NCI-H1105 treated with DMSO at 0.1 percent for 48 hours (cell line): Measurements from ENCODE around the gene SLC5A2.
A peak's percentile ranks its signal among the peaks of the same experiment; 100 is the strongest.

Experiments used
- DNase-seq: peaks from one replicate; lab custom pipeline; 2025; lab: John Stamatoyannopoulos, UW

SLC5A2 gene

DNA sequence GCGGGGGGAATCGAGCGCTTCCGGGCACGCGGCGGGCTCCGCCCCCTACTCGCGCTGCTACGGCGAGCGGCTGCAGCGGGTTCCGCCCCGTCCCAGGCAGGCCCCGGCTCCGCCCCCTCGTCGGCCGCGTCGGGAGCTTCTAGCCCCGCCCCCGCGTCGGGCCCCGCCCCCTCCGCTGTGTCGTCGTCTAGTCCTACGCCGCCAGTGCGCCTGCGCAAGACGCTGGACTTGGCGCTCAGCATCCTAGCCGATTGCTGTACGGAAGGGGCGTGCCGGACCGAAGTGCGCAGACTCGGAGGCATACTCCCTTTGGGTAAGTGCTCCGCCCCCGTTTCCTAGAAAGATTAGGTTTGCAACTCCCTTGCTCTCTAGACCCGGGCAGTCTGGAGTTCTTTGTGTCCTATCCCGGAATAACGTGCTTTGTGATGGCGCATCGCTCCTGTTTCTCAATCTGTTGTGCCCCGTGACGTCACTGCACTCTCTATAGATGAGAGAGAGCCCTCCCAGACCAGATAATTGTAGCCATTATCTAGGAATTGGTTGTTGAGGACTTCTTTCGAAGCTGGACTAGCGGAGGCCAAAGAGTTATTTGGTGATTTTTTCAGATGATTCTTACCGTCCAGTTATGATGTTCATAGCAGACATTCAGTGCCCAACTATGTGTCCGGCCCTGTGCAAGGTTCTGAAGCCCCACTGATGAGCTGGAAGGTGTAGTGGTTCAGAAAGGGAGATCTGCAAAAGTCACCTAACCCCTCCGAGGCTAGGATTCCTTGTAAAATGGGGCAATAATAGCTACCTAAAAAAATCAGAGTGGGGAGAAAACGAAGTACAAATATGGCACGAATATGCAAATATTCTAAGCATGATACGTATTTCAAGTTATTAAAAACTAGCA, 23.0 kb upstream of the SLC5A2 start:
- DNase-seq: peak; percentile 97

DNA sequence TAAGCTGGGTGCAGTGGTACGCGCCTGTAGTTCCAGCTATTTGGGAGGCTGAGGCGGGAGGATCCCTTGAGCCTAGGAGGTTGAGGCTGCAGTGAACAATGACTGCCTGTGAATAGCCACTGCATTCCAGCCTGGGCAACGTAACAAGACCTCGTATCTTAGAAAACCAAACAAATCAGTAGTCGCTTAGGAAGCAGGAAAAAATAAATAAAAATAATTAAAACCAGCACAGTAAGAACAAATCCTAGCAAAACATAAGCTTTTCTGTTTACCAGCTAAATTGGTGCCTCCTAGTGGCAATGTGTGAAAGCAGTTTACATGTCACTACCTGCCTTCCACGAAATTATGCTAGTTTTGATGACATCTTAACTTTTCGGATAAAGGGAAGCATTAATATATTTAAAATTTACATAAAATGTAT, 22.3 kb upstream of the SLC5A2 start:
- no peak for DNase-seq

GRCh38 chr16:31461201-31461920, 21.6 kb upstream of the SLC5A2 start:
- DNase-seq: no peak

- DNase-seq: no peak
Measured at GRCh38 chr16:31461921-31462804, 20.8 kb upstream of the SLC5A2 start.

DNA sequence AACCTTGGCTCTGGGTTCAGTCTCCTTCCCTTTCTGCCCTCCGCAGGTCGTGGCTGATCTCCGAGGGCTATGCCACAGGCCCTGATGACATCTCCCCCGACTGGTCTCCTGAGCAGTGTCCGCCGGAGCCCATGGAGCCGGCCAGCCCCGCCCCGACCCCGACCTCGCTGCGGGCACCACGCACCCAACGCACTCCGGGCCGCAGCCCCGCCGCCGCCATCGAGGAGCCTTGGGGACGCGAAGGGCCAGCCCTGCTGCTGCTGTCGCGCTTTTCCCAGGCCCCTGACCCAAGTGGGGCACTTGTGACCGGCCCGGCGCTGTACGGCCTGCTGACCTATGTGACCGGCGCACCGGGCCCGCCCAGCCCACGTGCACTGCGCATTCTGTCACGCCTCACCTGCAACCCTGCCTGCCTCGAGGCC, 18.6 kb upstream of the SLC5A2 start:
- DNase-seq: no peak

DNA sequence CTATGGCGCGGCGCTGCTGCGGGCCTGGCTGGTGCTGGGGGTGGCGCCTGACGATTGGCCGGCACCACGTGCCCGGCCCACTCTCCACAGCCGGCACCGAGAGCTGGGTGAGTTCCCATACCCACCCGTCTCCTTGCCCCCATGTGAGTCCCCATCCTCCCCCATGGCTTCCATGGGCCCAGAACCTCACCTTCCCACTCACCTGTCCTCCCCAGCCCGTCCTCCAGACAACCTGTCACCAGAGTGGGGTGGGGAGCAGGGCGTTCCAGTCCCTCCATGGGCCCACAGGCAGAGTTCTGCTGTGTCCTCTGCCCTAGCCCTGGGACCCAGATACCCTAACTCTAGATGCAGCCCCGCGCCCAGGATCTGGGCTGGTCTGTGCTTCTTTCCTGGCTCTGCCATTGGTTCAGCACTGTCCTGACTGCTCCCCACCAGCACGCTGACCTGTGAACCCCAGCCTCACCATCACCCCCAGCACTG, 18.1 kb upstream of the SLC5A2 start:
- no peak for DNase-seq

DNA sequence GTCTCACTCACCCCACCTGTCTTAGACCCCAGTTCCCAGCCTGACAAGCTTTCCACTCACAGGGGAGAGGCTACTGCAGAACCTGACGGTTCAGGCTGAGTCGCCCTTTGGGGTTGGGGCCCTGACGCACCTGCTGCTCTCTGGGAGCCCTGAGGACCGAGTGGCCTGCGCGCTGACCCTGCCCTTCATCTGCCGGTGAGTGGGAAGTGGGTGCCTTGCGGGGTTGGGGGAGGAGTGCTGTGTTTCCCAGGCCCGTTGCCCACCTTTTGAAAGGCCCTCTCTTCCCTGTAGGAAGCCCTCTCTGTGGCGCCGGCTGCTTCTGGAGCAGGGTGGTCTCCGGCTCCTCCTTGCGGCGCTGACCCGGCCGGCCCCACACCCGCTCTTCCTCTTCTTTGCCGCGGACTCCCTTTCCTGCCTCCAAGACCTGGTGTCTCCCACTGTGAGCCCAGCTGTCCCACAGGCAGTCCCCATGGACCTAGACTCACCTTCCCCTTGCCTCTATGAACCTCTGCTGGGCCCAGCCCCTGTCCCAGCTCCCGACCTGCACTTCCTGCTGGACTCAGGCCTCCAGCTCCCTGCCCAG, 17.0 kb upstream of the SLC5A2 start:
- DNase-seq: no peak

DNA sequence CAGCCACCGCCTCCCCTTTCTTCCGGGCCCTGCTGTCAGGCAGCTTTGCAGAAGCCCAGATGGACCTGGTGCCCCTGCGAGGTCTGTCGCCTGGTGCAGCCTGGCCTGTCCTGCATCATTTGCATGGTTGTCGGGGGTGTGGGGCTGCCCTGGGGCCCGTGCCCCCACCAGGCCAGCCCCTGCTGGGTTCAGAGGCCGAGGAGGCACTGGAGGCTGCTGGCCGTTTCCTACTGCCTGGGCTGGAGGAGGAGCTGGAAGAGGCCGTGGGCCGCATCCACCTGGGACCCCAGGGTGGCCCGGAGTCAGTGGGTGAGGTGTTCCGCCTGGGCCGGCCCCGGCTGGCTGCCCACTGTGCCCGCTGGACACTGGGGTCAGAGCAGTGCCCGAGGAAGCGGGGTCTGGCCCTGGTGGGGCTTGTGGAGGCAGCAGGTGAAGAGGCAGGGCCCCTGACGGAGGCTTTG, 16.5 kb upstream of the SLC5A2 start:
- DNase-seq: no peak

GRCh38 chr16:31467151-31467773, 15.7 kb upstream of the SLC5A2 start:
- DNase-seq: no peak

GRCh38 chr16:31467858-31468257, 15.1 kb upstream of the SLC5A2 start:
- DNase-seq: no peak

DNA sequence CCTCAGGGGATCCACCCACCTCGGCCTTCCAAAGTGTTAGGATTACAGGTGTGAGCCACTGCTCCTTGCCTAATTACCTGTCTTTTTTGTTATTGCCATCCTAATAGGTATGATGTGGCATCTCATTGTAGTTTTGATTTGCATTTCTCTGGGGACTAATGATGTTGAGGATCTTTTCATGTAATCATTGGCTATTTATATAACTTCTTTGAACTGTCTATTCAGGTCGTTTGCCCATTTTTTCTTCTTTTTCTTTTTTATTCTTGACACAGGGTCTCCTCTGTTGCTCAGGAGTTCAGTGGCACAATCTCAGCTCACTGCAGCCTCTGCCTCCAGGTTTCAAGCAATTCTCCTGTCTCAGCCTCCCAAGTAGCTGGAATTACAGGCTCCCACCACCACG, 12.3 kb upstream of the SLC5A2 start:
- DNase-seq: no peak

GRCh38 chr16:31471241-31471874, 11.6 kb upstream of the SLC5A2 start:
- no peak for DNase-seq

DNA sequence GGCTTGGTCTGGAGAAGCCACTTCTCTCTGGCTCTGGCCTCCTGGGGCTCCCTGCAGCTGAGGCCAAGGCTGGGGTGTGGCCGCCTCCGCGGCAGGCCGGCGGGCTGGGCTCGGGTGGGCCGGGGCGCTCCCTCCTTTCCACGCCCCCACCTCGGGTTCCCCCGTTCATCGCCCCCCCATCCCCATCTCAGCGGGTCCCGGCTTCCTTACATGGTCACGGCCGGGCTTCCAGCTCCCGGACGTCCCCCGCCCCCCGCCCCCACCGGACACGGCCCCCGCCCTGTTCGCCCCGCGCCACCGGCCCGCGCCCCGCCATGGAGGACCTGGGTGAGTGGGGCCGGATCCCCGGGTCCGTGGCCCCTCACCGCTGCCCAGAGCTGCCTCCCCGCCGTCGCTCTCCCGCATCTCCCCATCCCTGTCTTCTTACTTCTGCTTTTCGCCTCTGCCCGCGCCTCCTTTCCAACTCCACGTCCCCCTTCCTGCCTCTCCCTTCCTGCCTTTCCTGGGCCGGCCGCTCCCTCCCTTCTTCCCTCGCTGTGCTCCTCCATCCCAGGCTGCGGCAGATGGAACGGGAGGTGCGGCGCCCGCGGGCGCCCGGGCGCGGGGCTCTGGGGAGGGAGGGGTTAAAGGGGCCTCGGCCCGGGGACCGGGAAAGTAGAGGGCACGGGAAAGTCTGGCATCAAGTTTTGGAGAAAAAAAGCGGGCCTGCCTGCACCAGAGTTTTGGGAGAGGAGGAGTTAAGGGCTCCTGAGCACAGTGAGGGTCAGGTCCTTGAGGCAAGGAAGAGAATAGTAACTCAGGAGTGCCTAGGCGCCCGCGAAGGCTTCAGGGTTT, 10.8 kb upstream of the SLC5A2 start, which contains the start of gene TGFB1I1:
Gene TGFB1I1 (plus strand): TSS at position 278 of the 834 bp plus-strand sequence. CDS start 37 bp downstream, at position 315.
- DNase-seq: peak; percentile 5

DNA sequence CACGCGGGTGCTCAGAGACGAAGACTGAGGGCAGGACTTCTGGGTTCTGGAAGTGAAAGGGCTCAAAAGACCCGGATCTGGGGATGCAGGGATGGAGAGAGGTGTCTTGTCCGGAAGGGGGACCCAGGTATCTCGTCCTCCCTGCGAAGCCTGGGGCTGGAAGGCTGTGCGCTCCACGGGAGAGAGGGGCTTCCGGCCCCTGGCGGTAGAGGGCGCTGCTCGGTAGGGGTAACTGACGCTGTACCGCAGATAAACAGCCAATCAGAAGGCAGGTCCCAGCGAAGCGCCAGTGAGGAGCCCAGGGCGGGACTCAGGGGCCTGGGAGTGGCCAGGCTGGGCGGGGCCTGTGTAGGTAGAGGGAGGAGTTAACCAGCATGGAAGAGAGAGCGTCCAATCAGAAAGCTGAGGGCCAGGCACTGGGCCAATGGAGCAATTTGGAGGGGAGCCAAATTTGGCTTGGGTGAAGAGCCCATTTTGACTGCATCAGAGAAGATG, 10.2 kb upstream of the SLC5A2 start:
- DNase-seq: peak; percentile 49

DNA sequence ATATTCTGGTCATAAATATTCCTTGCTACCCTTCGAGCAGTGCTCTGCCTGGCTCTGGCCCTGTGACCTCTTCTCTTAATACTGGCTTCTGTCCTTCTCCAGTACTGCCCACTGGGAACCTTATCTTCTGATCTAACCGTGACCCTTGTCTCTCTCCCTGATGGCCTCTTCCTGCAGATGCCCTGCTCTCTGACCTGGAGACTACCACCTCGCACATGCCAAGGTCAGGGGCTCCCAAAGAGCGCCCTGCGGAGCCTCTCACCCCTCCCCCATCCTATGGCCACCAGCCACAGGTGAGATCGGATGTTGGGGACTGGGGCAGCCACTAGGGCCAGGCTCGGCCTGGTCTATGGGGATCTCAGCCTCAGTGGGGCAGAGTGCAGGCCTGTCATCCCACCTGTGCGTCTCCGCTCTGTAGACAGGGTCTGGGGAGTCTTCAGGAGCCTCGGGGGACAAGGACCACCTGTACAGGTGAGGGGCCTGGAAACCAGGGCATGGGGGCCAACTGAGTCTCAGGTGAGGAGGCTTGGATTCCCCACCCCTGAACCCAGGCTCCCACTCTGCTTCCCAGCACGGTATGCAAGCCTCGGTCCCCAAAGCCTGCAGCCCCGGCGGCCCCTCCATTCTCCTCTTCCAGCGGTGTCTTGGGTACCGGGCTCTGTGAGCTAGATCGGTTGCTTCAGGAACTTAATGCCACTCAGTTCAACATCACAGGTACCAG, 9.5 kb upstream of the SLC5A2 start:
- no peak for DNase-seq

- DNase-seq: no peak
Measured at GRCh38 chr16:31474173-31474714, 8.7 kb upstream of the SLC5A2 start.

GRCh38 chr16:31474773-31475738, 7.9 kb upstream of the SLC5A2 start:
- DNase-seq: no peak
